H1 (cell line): ENCODE results near the gene LAMC3. TPM values are rescaled to one million over a fixed set of nuclear protein-coding genes. Genes with fewer than 3 reads are reported as not detected.

Experiments
- CTCF ChIA-PET: fragments of 300-600 bp; sonication (Branson Sonifier 250); formaldehyde crosslinking; loops from one replicate; lab custom pipeline; 2021; ENCODE audit not compliant: partially characterized antibody; lab: Charles Lee
- POLR2A ChIA-PET: fragments of 300-600 bp; sonication (Branson Sonifier 250); formaldehyde crosslinking; loops from one replicate; lab custom pipeline; 2021; ENCODE audit warnings: inconsistent platforms; ENCODE audit not compliant: partially characterized antibody; lab: Charles Lee
- DNase-seq, 2 experiments: peaks; one replicate each; pipeline versions ENCODE4 v3.0.0 to v3.0.0-alpha.2; 2010 to 2022; ENCODE audit warnings: low spot score in 2 of 2, low read depth in 1 of 2, mixed read lengths in 1 of 2
- FAIRE-seq: peaks from 2 replicates; lab custom pipeline; 2011; peaks lifted over from hg19 to GRCh38; lab: Jason Lieb, UNC
- H2AFZ ChIP-seq: 2 replicates; pipeline ENCODE4 v1.8.1; 2012; ENCODE audit warnings: low read length, inconsistent platforms
- H2AK5ac ChIP-seq: 2 replicates; pipeline ENCODE4 v1.6.1; 2013; ENCODE audit warnings: low read depth, low read length
- H2BK120ac ChIP-seq: replicated peaks from 2 replicates; pipeline ENCODE3; 2013; ENCODE audit warnings: low read depth, low read length, inconsistent platforms
- H2BK12ac ChIP-seq: 2 replicates; pipeline ENCODE4 v1.6.1; 2013; ENCODE audit warnings: low read depth, low read length
- H2BK15ac ChIP-seq: 2 replicates; pipeline ENCODE4 v1.6.1; 2013; ENCODE audit warnings: low read length
- H2BK20ac ChIP-seq: 2 replicates; pipeline ENCODE4 v1.6.1; 2013; ENCODE audit warnings: low read length
- H2BK5ac ChIP-seq: 2 replicates; pipeline ENCODE4 v1.6.1; 2013; ENCODE audit warnings: low read depth, low read length
- H3K14ac ChIP-seq: 2 replicates; pipeline ENCODE4 v1.6.1; 2013; ENCODE audit warnings: inconsistent platforms; ENCODE audit not compliant: insufficient read length
- H3K18ac ChIP-seq: 2 replicates; pipeline ENCODE4 v1.6.1; 2013; ENCODE audit warnings: low read length; ENCODE audit errors: extremely low read depth
- H3K23ac ChIP-seq: 2 replicates; pipeline ENCODE4 v1.6.1; 2013; ENCODE audit warnings: inconsistent platforms; ENCODE audit not compliant: insufficient read length
- H3K23me2 ChIP-seq: 2 replicates; pipeline ENCODE4 v1.6.1; 2013; ENCODE audit warnings: low read depth, low read length
- H3K27ac ChIP-seq: 2 replicates; pipeline ENCODE4 v1.6.1; 2011; ENCODE audit warnings: low read depth, low read length, inconsistent platforms
- H3K27me3 ChIP-seq, 4 experiments: replicated peaks in 1 of 4; 1 replicate in 1 of 4; 2 replicates in 3 of 4; pipeline versions ENCODE4 v1.6.1 to v1.8.1; 2011 to 2013; ENCODE audit warnings: low read length in 3 of 4, mild to moderate bottlenecking in 3 of 4, inconsistent platforms in 2 of 4, mixed read lengths in 2 of 4, moderate library complexity in 1 of 4; ENCODE audit not compliant: control insufficient read depth in 3 of 4, insufficient read depth in 3 of 4; ENCODE audit errors: extremely low read depth in 1 of 4
- H3K36me3 ChIP-seq, 4 experiments: 2 replicates each; pipeline versions ENCODE4 v1.6.1 to v1.8.1; 2011 to 2013; ENCODE audit warnings: mild to moderate bottlenecking in 4 of 4, low read length in 3 of 4, moderate library complexity in 2 of 4, control low read depth in 1 of 4, inconsistent platforms in 1 of 4; ENCODE audit not compliant: insufficient read depth in 4 of 4, control insufficient read depth in 2 of 4
- H3K4ac ChIP-seq: replicated peaks from 2 replicates; pipeline ENCODE3; 2013; ENCODE audit warnings: low read length, low read depth, mixed read lengths, inconsistent platforms; ENCODE audit not compliant: insufficient read length
- H3K4me1 ChIP-seq, 4 experiments: replicated peaks in 1 of 4; 1 replicate in 1 of 4; 2 replicates in 3 of 4; pipeline versions ENCODE4 v1.6.1 to v1.8.1; 2011 to 2013; ENCODE audit warnings: low read length in 3 of 4, inconsistent platforms in 2 of 4, mixed read lengths in 1 of 4; ENCODE audit not compliant: insufficient read depth in 4 of 4, control insufficient read depth in 3 of 4
- H3K4me2 ChIP-seq, 2 experiments: 2 replicates each; pipeline versions ENCODE4 v1.6.1 to v1.8.1; 2011 to 2013; ENCODE audit warnings: low read depth in 2 of 2, low read length in 2 of 2, control low read depth in 1 of 2, inconsistent platforms in 1 of 2, mild to moderate bottlenecking in 1 of 2; ENCODE audit not compliant: insufficient read depth in 1 of 2
- H3K4me3 ChIP-seq, 4 experiments: fragments of 200-600, 300-600 bp in 1 of 4; sonication (generic), shearing (Covaris generic), sonication (Bioruptor Twin) in 1 of 4; 2 replicates each; pipeline versions ENCODE4 v1.5.1 to v1.8.1; 2011 to 2016; ENCODE audit warnings: low read length in 4 of 4, low read depth in 3 of 4, control low read depth in 2 of 4, inconsistent platforms in 2 of 4, mild to moderate bottlenecking in 2 of 4, mixed read lengths in 1 of 4, moderate library complexity in 1 of 4; ENCODE audit not compliant: insufficient read depth in 2 of 4; ENCODE audit errors: extremely low read depth in 1 of 4
- H3K56ac ChIP-seq: replicated peaks from 2 replicates; pipeline ENCODE3; 2013; ENCODE audit warnings: low read depth, mild to moderate bottlenecking, mixed read lengths, low read length, inconsistent platforms; ENCODE audit not compliant: insufficient read length
- H3K79me1 ChIP-seq: 2 replicates; pipeline ENCODE4 v1.6.1; 2013; ENCODE audit warnings: low read depth, low read length, control low read depth
- H3K79me2 ChIP-seq, 2 experiments: 2 replicates each; pipeline versions ENCODE4 v1.6.1 to v1.8.1; 2012 to 2013; ENCODE audit warnings: low read length in 2 of 2, mild to moderate bottlenecking in 2 of 2, inconsistent platforms in 1 of 2; ENCODE audit not compliant: insufficient read depth in 2 of 2, control insufficient read depth in 1 of 2
- H3K9ac ChIP-seq, 4 experiments: replicated peaks in 1 of 4; 1 replicate in 1 of 4; 2 replicates in 3 of 4; pipeline versions ENCODE4 v1.6.1 to v1.8.1; 2011 to 2013; ENCODE audit warnings: low read depth in 3 of 4, low read length in 3 of 4, control low read depth in 2 of 4, mild to moderate bottlenecking in 2 of 4, moderate library complexity in 2 of 4, inconsistent platforms in 1 of 4; ENCODE audit errors: extremely low read depth in 1 of 4
- H3K9me3 ChIP-seq, 2 experiments: 2 replicates each; pipeline versions ENCODE4 v1.6.1 to v1.8.1; 2012 to 2013; ENCODE audit warnings: mild to moderate bottlenecking in 2 of 2, moderate library complexity in 2 of 2, control low read depth in 1 of 2, inconsistent platforms in 1 of 2, low read depth in 1 of 2, low read length in 1 of 2, mixed read lengths in 1 of 2; ENCODE audit not compliant: insufficient read depth in 2 of 2
- H4K20me1 ChIP-seq, 2 experiments: replicated peaks in 1 of 2; 2 replicates each; pipeline versions ENCODE3 to v1.8.1; 2011 to 2013; ENCODE audit warnings: inconsistent platforms in 2 of 2, low read length in 2 of 2, mild to moderate bottlenecking in 1 of 2; ENCODE audit not compliant: insufficient read depth in 2 of 2, control insufficient read depth in 1 of 2
- H4K5ac ChIP-seq: 2 replicates; pipeline ENCODE4 v1.6.1; 2013; ENCODE audit warnings: low read length, low read depth, mixed read lengths, inconsistent platforms; ENCODE audit not compliant: insufficient read length
- H4K8ac ChIP-seq: 2 replicates; pipeline ENCODE4 v1.8.0; 2013; ENCODE audit warnings: mild to moderate bottlenecking, moderate library complexity, low read length, inconsistent platforms; ENCODE audit not compliant: insufficient read depth; ENCODE audit errors: extremely low read depth
- H4K91ac ChIP-seq: replicated peaks from 2 replicates; pipeline ENCODE3; 2013; ENCODE audit warnings: low read length, mixed read lengths, inconsistent platforms; ENCODE audit not compliant: insufficient read length
- POLR2AphosphoS5 ChIP-seq: IDR thresholded peaks from 2 replicates; pipeline ENCODE4 v1.6.1; 2011; ENCODE audit warnings: low read depth, low read length
- WGBS, 2 experiments: shearing (Covaris generic) in 1 of 2; methylation state at CpG; one replicate each; pipeline versions ENCODE4 v1.1.6 to v1.1.7; 2013 to 2015; ENCODE audit warnings: low lambda C conversion rate in 2 of 2, mixed read lengths in 2 of 2, inconsistent platforms in 1 of 2, low coverage in 1 of 2, missing lambda C conversion rate in 1 of 2; ENCODE audit not compliant: insufficient replicate concordance in 2 of 2, insufficient coverage in 1 of 2, insufficient read length in 1 of 2; ENCODE audit errors: extremely low coverage in 1 of 2, missing lambda C conversion rate in 1 of 2; 5-methylcytosine and 5-hydroxymethylcytosine counted together
- polyA plus RNA-seq, 7 experiments: library from polyadenylated mRNA; depleted of rRNA in 3 of 7; stranded (reverse) in 5 of 7; unstranded in 2 of 7; fragments of >200 nt in 5 of 7; fragments of 200-250 nt in 2 of 7; gene quantifications; 1 replicate in 5 of 7; 2 replicates in 1 of 7; 4 replicates in 1 of 7; pipeline versions ENCODE4 v1.2.1 to v1.2.3, GENCODE V29; 2011 to 2013; ENCODE audit warnings: missing spikeins in 2 of 7, mixed read lengths in 2 of 7
- total RNA-seq: library from RNA; stranded (reverse); fragmentation: NEBNext Ultra II Directional; extraction: Animal tissue kit (Norgen Biotek cat#: 25700); gene quantifications from 2 replicates; pipeline ENCODE4 v1.2.1, GENCODE V29; 2021

The LAMC3 gene
- total and polyA plus RNA-seq, 2 of the 8 experiments (the other 6 are each of a cell fraction or from before 2014, with no cell fraction given) = 9.3 to 12.3 TPM

DNA sequence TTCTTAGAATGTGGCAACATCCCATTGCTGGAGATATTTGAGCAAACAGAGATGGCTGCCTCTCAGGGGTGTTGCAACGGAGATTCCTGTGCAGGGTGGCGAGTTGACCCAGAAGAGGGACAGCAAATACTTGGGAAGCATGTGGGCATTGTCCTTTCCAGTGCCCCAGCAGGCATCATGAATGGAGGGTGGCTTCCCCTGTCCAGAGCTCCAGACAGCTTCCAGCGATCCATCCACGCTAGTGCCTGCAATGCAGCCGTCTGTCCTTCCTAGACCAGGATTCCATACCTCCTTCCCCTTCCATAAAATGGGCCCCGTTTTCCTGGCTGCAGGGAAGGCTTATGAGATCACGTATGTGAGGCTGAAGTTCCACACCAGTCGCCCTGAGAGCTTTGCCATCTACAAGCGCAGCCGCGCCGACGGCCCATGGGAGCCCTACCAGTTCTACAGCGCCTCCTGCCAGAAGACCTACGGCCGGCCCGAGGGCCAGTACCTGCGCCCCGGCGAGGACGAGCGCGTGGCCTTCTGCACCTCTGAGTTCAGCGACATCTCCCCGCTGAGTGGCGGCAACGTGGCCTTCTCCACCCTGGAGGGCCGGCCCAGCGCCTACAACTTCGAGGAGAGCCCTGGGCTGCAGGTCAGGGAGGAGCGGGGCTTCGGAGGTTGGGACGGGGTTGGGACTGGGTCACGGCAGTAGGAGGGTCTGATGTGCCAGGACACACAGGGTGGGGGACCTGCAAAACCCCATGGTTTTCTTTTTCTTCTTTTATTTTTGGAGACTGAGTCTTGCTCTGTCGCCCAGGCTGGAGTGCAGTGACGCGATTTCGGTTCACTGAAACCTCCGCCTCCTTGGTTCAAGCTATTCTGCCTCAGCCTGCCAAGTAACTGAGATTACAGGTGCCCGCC, 17.2 kb downstream of the LAMC3 start:
- no peaks in the 10 kb centered on the region for H3K27me3 ChIP-seq
- ChIA-PET CTCF (interaction anchor here (0.6 to 6.4 kb wide), 10 partner anchors 10 to 260 kb away, joined by 3 to 24 read pairs (median 4); no protein-coding TSS in a partner anchor), POLR2A (interaction anchor here (0.5 to 1.5 kb wide), 2 partner anchors 14 to 49 kb away, joined by 3 read pairs; no protein-coding TSS in a partner anchor)
- H3K4me3 ChIP-seq = no peak overlapping the region
- H3K9me3 ChIP-seq = no peaks in the 10 kb centered on the region
- H2AFZ ChIP-seq = no peak overlapping the region
- no peak overlapping the region for H2BK20ac ChIP-seq
- no peaks in the 10 kb centered on the region for H3K23me2 ChIP-seq
- H3K4me1 ChIP-seq = peaks cover 0 to 2% (median 0%) of the 10 kb centered on the region in 4 experiments; a peak in 2 of 7 replicates
- no peak overlapping the region for H4K5ac ChIP-seq
- no peak overlapping the region for H3K23ac ChIP-seq
- no peak for FAIRE-seq
- H2BK15ac ChIP-seq = no peak overlapping the region
- H2BK5ac ChIP-seq = no peak overlapping the region
- H2BK120ac ChIP-seq = no peak overlapping the region
- no peaks in the 10 kb centered on the region; the same call in 1 of the 2 replicates for H3K79me1 ChIP-seq
- H3K27ac ChIP-seq = no peak overlapping the region
- no peak overlapping the region for H3K14ac ChIP-seq
- no peak overlapping the region for H2BK12ac ChIP-seq
- DNase-seq = no peak
- no peak overlapping the region for H3K9ac ChIP-seq
- TF ChIP-seq POLR2AphosphoS5 = no peak
- no peak overlapping the region; the same call in 1 of the 2 replicates for H4K8ac ChIP-seq
- H3K4ac ChIP-seq = no peak overlapping the region
- H4K20me1 ChIP-seq = no peaks in the 10 kb centered on the region
- no peak overlapping the region for H4K91ac ChIP-seq
- no peaks in the 10 kb centered on the region for H3K36me3 ChIP-seq
- no peak overlapping the region for H3K18ac ChIP-seq
- H3K79me2 ChIP-seq = no peaks in the 10 kb centered on the region
- H3K4me2 ChIP-seq = no peak overlapping the region
- H2AK5ac ChIP-seq = no peak overlapping the region
- no peak overlapping the region for H3K56ac ChIP-seq
- 91% methylated on average over 36 of the region's 40 CpGs; no CpG with 5 or more reads in 1 of the 2 experiments for WGBS, 2 experiments
